Adrenal gland (tissue), 5 donors: Measurements from ENCODE around the gene NDUFAF8.

Experiments
- CTCF ChIP-seq, 6 experiments: fragments of 450-650 bp in 4 of 6; fragments of 200-600 bp in 2 of 6; sonication (generic) in 1 of 6; IDR thresholded peaks; 1 replicate in 5 of 6; 2 replicates in 1 of 6; pipeline versions ENCODE4 v1.5.1 to v1.8.0; 2016 to 2021; ENCODE audit warnings: antibody characterized with exemption in 6 of 6, mild to moderate bottlenecking in 2 of 6, moderate library complexity in 1 of 6
- POLR2A ChIP-seq, 2 donors: fragments of 450-650 bp; IDR thresholded peaks; one replicate each; pipeline ENCODE4 v1.6.1; 2017; ENCODE audit warnings: antibody characterized with exemption in 2 of 2, mild to moderate bottlenecking in 2 of 2, moderate library complexity in 1 of 2
- donor health status: DM: no; HTN: no; CAD: no.

GRCh38 chr17:81218459-81218858 is 20.7 kb upstream of the NDUFAF8 start:
- TF ChIP-seq CTCF (IDR thresholded peaks at IDR 0.05) = no peak
- TF ChIP-seq POLR2A (IDR thresholded peaks at IDR 0.05) = no peak
